22Rv1 (cell line): ENCODE results near the gene RAD23B.

Experiments
- H3K27ac ChIP-seq: fragments of 450-650 bp; 2 replicates; pipeline ENCODE4 v1.5.1; 2017
- ZFX ChIP-seq: fragments of 450-650 bp; IDR thresholded peaks from 2 replicates; pipeline ENCODE4 v1.6.1; 2017; ENCODE audit warnings: antibody characterized with exemption, borderline replicate concordance
- TF ChIP-seq, protein P1 (sequence below): fragments of 450-650 bp; IDR thresholded peaks from 2 replicates; pipeline ENCODE4 v1.5.1; 2017; ENCODE audit warnings: mild to moderate bottlenecking

RAD23B gene

DNA sequence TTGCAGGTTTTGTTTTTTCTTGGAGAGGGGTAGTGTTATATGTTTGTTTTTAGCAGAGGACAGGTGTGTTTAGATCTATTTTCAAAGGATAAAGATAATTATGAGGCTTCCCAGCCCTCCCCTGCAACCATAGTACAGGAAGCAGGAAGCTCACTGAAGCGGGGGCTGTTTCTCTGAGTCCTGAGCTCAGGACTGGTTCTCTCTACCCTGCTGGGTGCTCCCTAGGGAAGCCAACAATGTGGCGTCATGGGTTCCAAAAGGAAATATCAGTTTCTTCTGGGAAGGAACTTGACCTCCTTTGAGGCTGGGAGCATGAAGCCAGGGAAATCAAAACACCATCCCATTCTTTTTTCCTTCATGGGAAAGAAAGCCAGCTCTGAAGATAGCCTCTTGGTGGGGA is 62.2 kb downstream of the RAD23B start:
- TF ChIP-seq, protein P1, sequence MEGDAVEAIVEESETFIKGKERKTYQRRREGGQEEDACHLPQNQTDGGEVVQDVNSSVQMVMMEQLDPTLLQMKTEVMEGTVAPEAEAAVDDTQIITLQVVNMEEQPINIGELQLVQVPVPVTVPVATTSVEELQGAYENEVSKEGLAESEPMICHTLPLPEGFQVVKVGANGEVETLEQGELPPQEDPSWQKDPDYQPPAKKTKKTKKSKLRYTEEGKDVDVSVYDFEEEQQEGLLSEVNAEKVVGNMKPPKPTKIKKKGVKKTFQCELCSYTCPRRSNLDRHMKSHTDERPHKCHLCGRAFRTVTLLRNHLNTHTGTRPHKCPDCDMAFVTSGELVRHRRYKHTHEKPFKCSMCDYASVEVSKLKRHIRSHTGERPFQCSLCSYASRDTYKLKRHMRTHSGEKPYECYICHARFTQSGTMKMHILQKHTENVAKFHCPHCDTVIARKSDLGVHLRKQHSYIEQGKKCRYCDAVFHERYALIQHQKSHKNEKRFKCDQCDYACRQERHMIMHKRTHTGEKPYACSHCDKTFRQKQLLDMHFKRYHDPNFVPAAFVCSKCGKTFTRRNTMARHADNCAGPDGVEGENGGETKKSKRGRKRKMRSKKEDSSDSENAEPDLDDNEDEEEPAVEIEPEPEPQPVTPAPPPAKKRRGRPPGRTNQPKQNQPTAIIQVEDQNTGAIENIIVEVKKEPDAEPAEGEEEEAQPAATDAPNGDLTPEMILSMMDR: no peak
- no peak for TF ChIP-seq ZFX
- H3K27ac ChIP-seq: no peak overlapping the region

DNA sequence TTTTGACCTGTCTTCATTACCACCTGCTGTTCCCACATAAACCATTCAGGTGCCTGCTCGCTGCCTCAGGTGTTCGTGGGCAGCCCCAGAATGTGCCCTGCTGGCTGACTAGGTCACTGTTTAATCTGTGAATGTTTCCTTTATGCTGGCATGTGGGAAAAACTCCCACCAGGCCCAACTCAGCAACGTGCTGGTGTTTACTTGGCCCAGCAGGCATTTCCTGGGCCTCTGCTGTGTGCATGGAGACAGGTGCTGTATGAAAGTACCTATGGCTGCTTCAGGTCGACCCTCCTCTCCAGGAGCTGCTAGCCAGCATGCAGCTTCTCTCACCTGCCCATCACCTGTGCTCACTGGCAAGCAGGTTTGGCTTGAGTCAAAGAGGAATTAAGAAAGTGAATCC is 65.8 kb downstream of the RAD23B start:
- TF ChIP-seq, protein P1: no peak
- no peak for TF ChIP-seq ZFX
- H3K27ac ChIP-seq: no peak overlapping the region

GRCh38 chr9:107350443-107350842 is 67.4 kb downstream of the RAD23B start:
- H3K27ac ChIP-seq: no peak overlapping the region
- no peak for TF ChIP-seq ZFX
- TF ChIP-seq, protein P1: no peak

- no peak for TF ChIP-seq ZFX
- TF ChIP-seq, protein P1: no peak
- H3K27ac ChIP-seq: no peak overlapping the region
These were observed 68.4 kb downstream of the RAD23B start for GRCh38 chr9:107351382-107352045.

DNA sequence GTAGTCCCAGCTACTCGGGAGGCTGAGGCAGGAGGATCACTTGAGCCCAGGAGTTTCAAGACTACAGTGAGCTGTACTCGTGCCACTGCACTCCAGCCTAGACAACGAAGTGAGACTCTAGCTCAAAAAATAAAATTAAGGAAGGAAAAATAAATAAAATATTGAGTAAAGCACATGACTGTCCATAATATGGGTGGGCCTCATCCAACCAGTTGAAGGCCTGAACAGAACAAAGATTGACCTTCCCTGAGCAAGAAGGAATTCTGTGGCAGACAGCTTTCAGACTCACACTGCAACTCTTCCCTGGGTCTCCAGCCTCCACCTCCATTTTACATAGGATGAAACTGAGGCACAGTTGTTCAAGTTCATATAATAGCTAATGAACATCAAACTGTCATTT is 72.3 kb downstream of the RAD23B start:
- TF ChIP-seq, protein P1: no peak
- TF ChIP-seq ZFX: no peak
- no peak overlapping the region for H3K27ac ChIP-seq

DNA sequence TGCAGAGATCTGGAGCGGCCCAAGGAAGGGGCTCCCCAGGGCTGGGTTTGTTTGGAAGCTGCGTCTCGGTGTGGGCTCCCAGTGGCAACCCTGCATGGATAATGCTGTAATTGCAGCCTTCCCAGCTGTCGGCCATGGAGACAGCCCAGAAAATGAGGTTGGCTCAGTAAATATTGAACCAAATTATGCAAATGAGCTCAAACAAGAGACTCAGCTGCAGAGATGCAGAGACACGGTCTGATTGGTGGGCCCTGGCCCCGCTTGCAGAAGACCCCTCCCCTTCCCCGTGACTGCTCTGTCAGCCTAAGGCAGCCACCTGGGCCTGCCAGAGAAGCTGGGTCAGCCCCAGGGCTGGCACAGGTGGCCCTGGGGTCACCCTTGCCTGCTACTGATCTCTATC is 75.9 kb downstream of the RAD23B start:
- TF ChIP-seq, protein P1: no peak
- TF ChIP-seq ZFX: no peak

DNA sequence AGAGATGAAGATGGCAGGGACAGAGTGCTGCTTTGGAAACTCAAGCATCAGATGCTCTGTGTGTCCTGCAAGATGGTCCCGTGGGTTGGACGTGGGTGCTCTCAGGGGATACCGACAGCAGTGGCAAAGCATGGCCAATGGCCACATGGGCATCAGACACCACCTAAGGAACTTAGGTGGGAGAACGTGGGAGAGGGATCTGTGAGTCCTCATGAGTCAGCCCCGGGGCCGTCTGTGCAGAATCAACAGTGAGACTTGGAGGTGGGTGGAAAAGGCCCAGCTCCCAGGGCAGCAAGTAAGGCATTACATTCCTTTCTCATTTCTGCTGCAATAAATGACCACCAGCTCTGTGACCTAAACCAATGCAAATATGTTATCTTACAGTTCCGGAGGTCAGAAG is 77.0 kb downstream of the RAD23B start:
- H3K27ac ChIP-seq: no peak overlapping the region
- TF ChIP-seq, protein P1: no peak
- no peak for TF ChIP-seq ZFX

More for the DNA sequence above, 75.9 kb downstream of the RAD23B start:
- no peak overlapping the region for H3K27ac ChIP-seq
